ENCODE measurements around the gene CNPY4. TPM values are rescaled to one million over a fixed set of nuclear protein-coding genes. Genes with fewer than 3 reads are reported as not detected.

The CNPY4 gene
- total RNA-seq: 18.0 and 33.7 TPM in 2 replicates
- polyA plus RNA-seq: 22.6 and 28.6 TPM in 2 replicates
- 29.0 and 29.4 TPM in 2 replicates for polyA plus RNA-seq (2011; cell fraction: cytosol; rRNA removed)
- 32.4 and 35.9 TPM in 2 replicates for polyA plus RNA-seq (2011; cell fraction: nucleus; rRNA removed)
- polyA plus RNA-seq (2012): 40.1 and 42.6 TPM in 2 replicates
- polyA minus RNA-seq: 23.5 and 29.3 TPM in 2 replicates
- polyA minus RNA-seq (2011; cell fraction: cytosol; rRNA and poly(A)+ RNA removed): 3.4 TPM
- 7.8 and 8.6 TPM in 2 replicates for polyA minus RNA-seq (2011; cell fraction: nucleus; rRNA and poly(A)+ RNA removed)
- percentile 52 among the genes with signal in this experiment for Bru-seq, nascent RNA
- percentile 57 among the genes with signal in this experiment for BruChase-seq, experiment 1, labeled RNA remaining after a 6-hour chase
- BruChase-seq, experiment 2, labeled RNA remaining after a 2-hour chase: percentile 54 among the genes with signal in this experiment
- long read RNA-seq, transcript CNPY4-201 (6 exons, 1,502 nt): major isoform, 17 of 27 reads
- long read RNA-seq, partial matches to known transcripts: 4 of 27 reads
- long read RNA-seq, other reads (novel, unspliced or antisense): 6 of 27 reads

DNA sequence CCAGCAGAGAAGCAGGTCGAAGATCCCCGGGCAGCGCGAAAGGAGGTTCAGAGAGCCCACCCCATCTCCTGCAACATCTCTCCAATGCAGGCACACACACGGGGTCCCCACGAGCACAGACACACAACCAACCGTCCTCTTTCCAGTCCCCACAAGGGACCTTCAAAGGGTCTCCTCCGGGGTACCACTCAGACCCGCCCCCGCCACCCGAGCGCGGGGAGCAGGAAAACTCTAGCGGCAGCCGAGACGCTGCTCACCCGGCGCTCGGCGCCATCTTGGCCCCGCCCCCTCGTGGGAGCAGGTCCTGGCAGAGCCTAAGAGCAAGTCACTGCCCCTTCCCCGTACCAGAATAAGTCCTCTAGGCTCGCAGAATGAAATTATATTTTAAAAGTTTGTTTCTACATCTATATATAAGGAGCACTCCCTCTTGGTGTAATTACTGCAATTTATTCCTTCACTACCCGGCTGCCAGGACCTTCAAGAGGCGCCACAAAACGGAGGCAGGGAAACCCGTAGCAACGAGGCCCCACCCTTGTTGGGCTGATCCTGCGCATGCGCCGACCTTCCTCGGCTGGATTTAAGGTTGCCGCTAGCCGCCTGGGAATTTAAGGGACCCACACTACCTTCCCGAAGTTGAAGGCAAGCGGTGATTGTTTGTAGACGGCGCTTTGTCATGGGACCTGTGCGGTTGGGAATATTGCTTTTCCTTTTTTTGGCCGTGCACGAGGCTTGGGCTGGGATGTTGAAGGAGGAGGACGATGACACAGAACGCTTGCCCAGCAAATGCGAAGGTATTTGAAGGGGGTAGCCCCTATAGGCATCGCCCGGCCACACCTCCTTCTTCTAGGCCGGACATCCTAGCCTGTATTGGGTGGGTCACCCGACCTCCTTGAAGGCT is at the start of gene CNPY4, which contains the start of gene TAF6:
Gene CNPY4, plus strand, starts transcription at position 563 of the 898 bp plus-strand sequence. Its CDS starts 111 bp downstream, at position 674.
Gene TAF6, minus strand, starts transcription at position 287 of the 898 bp plus-strand sequence. CDS start 5,149 bp downstream, outside the sequence.
- peaks cover 11% of the 10 kb centered on the region for H3K4me1 ChIP-seq (ENCODE audit: control insufficient read depth, extremely low read depth, insufficient read depth, low read length)
- no peaks in the 10 kb centered on the region for H3K27me3 ChIP-seq (ENCODE audit: control insufficient read depth in 2 of 2, insufficient read depth in 2 of 2, low read length in 2 of 2)
- peak; percentile 98 for FAIRE-seq
- H3K9ac ChIP-seq (replicated peaks; ENCODE audit: extremely low read depth, insufficient read depth, low read length): peak within 1 kb of the TSS; percentile 76
- CTCF ChIA-PET: interaction anchor here (1.0 to 1.6 kb wide), 2 partner anchors 18 to 126 kb away, joined by 3 read pairs; partner anchors contain the start of genes AP4M1 and MCM7
- intact Hi-C loops (cut with micrococcal nuclease) (loop anchor here (1.0 kb wide), 2 partner anchors 18 to 29 kb away; partner anchors contain the start of genes AP4M1, LAMTOR4 and MCM7), dilution Hi-C loops (cut with MboI; ENCODE audit: extremely low pct_ligation_motif_present, low sequenced_read_pairs) (no loop called here)
- H3K4me2 ChIP-seq (ENCODE audit: insufficient read depth, low read length): peak within 1 kb of the TSS; percentile 67
- H4K20me1 ChIP-seq (replicated peaks; ENCODE audit: control insufficient read depth, extremely low read depth, insufficient read depth, low read length): no peaks in the 10 kb centered on the region
- POLR2A ChIA-PET: no interaction called here
- H2AFZ ChIP-seq (ENCODE audit: low read depth, low read length): peak within 1 kb of the TSS; percentile 76
- H3K4me3 ChIP-seq (replicated peaks in 1 of 3; ENCODE audit: insufficient read depth in 1 of 3, low read depth in 1 of 3, low read length in 3 of 3): peak within 1 kb of the TSS; percentile 70 to 89 (median 77)
- no peaks in the 10 kb centered on the region for H3K9me1 ChIP-seq (replicated peaks; ENCODE audit: control insufficient read depth, extremely low read depth, insufficient read depth, low read length)
- TF ChIP-seq, protein P1, sequence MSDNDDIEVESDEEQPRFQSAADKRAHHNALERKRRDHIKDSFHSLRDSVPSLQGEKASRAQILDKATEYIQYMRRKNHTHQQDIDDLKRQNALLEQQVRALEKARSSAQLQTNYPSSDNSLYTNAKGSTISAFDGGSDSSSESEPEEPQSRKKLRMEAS (IDR thresholded peaks at IDR 0.05; ENCODE audit: insufficient read depth, insufficient read length): no peak
- TF ChIP-seq POLR2AphosphoS5 (IDR thresholded peaks at IDR 0.05; ENCODE audit: insufficient read depth, low read depth, low read length) (peak; percentile 74), POLR2A (IDR thresholded peaks at IDR 0.05; ENCODE audit: low read depth, low read length) (peak; percentile 86)
- no peaks in the 10 kb centered on the region for H3K9me3 ChIP-seq (replicated peaks; ENCODE audit: control insufficient read depth, insufficient read depth, low read length)
- DNase-seq (ENCODE audit: low read depth, low spot score): peak; percentile 96
- no TSS peak for BruUV-seq (replicated peaks)
- peak within 1 kb of the TSS; percentile 83 for H3K27ac ChIP-seq (ENCODE audit: insufficient read depth, low read depth, low read length)
- H3K36me3 ChIP-seq (ENCODE audit: control insufficient read depth in 2 of 2, extremely low read depth in 1 of 2, insufficient read depth in 2 of 2, low read length in 2 of 2): no peaks in the 10 kb centered on the region
- peaks cover 10% of the 10 kb centered on the region for H3K79me2 ChIP-seq (ENCODE audit: control insufficient read depth, insufficient read depth, low read length)
